ENCODE results near the gene TCHHL1. TPM values are rescaled to one million over a fixed set of nuclear protein-coding genes. Genes with fewer than 3 reads are reported as not detected.
A peak's percentile ranks its signal among the peaks of the same experiment; 100 is the strongest.

Gene TCHHL1
- total RNA-seq, 2 donors from 2014 or later: not detected

- ATAC-seq: peak; percentile 86
- intact Hi-C loops (cut with DNase I, micrococcal nuclease): no loop called here
- DNase-seq: peak; percentile 91 to 95
These were observed 41.0 kb downstream of the TCHHL1 start for GRCh38 chr1:152047730-152048415.

GRCh38 chr1:152047413-152047729 is 41.5 kb downstream of the TCHHL1 start:
- no peak for DNase-seq
- intact Hi-C loops (cut with DNase I, micrococcal nuclease): no loop called here
- ATAC-seq: no peak

GRCh38 chr1:152044386-152044785 is 44.5 kb downstream of the TCHHL1 start:
- no peak for ATAC-seq
- DNase-seq: no peak
- intact Hi-C loops (cut with DNase I, micrococcal nuclease): no loop called here

- intact Hi-C loops (cut with DNase I, micrococcal nuclease): no loop called here
- DNase-seq (no peak), ATAC-seq (no peak)
These were observed 45.0 kb downstream of the TCHHL1 start for GRCh38 chr1:152043870-152044269.

GRCh38 chr1:152042030-152042429 is 46.8 kb downstream of the TCHHL1 start:
- ATAC-seq (no peak), DNase-seq (no peak)
- intact Hi-C loops (cut with DNase I, micrococcal nuclease): no loop called here

DNA sequence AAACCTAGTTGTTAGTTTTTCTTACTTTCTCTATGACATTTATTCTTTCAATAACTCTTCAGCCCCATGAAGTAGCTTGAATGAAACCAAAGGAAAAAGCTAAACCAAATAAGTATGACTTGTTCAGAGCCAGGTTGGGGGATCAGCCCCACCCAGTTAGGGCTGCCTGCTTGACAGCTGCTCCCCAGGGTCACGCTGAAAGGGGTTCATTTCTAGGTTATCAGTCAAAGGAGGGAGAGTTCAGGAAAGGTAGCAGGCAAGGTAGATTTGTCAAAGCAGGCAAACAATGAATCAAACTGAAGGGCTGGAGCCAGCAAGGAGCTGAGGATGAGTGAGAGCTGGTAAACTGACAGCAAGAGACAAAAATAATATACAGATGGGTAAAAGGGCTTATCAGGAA is 49.0 kb downstream of the TCHHL1 start:
- intact Hi-C loops (cut with DNase I, micrococcal nuclease): no loop called here
- ATAC-seq: no peak
- DNase-seq: no peak

DNA sequence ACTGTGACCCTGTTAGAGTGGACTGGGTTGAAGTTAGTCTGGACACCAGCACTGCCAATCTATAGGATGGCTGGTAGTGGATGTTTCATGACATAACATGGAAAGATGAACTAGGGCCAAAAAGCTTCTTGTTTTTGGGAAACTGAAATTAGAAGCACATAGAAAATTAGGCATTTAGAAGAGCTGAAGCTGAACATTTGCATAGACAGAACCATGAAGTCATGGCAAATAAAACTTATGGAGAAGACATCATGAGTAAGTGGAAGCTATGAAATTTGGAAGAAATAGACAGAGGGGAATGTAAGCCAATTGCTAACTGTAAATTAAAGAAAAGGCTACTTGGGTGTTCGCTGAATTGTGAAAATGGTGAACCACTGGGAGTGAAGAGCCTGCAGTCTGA is 49.4 kb downstream of the TCHHL1 start:
- ATAC-seq (no peak), DNase-seq (no peak)
- intact Hi-C loops (cut with DNase I, micrococcal nuclease): no loop called here

DNA sequence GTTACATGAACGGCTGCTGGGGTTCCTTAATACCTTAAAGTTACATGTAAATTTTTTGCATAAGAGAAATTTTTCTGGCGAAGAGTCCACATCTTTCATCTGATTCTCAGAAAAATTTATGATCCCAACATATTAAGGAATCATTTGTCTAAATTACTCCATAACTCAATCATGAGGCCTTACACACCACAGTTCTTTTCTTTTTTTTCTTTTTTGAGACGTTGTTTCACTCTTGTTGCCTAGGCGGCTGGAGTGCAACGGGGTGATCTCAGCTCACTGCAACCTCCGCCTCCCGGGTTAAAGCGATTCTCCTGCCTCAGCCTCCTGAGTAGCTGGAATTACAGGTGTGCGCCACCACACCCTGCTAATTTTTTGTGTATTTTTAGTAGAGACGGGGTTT is 50.0 kb downstream of the TCHHL1 start:
- ATAC-seq (no peak), DNase-seq (no peak)
- intact Hi-C loops (cut with DNase I, micrococcal nuclease): no loop called here

DNA sequence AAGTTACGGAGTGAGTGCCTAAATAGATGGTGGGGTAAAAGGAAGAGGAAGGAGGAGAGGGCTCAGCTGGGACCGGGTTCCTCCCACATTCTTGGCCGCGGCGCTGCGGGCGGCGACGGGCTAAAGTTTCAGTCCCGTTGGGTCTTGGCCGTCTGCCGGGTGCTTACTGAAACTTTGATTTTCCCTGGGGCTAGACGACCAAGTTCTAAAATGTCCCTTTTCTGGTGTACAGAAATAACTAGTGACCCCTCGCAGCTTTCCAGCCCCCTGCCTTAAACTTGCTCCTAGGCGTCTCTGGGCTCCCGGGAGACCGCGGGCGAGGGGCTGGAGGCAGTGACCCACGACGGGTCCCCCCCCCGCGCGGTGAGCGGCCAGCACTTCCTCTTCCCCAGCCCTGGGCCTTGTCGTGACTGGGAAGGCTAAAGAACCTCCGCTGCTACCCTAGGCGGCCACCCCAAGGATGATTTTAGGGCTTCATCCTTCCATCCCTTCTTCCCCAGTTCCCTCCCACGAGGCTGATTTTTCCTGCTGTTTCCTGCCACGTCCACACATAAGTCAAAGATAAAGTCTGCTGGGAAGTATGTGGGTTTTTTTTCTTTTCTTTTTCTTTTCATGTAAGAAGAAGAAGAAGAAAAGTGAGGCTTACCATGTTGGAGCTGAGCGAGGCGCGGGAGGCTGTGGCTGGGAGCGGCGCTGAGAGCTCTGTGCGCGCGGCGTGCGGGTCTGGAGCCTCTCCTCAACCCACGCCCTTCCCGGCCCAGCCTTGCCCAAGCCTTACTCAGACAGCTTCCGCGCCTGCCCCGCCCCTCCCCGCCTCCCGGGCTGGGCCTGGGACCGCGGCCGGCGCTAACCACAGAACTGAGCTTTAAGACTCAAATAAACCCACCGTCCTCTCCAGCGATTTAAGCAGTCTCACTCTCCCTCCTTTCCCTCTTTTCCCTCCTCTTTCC is 52.3 kb downstream of the TCHHL1 start, which contains the start of gene S100A11:
Gene S100A11 (minus strand): TSS at position 738 of the 950 bp plus-strand sequence. CDS start 89 bp downstream, at position 649.
- intact Hi-C loops (cut with DNase I, micrococcal nuclease): no loop called here
- DNase-seq (peak; percentile 94 to 96), ATAC-seq (peak; percentile 82)

DNA sequence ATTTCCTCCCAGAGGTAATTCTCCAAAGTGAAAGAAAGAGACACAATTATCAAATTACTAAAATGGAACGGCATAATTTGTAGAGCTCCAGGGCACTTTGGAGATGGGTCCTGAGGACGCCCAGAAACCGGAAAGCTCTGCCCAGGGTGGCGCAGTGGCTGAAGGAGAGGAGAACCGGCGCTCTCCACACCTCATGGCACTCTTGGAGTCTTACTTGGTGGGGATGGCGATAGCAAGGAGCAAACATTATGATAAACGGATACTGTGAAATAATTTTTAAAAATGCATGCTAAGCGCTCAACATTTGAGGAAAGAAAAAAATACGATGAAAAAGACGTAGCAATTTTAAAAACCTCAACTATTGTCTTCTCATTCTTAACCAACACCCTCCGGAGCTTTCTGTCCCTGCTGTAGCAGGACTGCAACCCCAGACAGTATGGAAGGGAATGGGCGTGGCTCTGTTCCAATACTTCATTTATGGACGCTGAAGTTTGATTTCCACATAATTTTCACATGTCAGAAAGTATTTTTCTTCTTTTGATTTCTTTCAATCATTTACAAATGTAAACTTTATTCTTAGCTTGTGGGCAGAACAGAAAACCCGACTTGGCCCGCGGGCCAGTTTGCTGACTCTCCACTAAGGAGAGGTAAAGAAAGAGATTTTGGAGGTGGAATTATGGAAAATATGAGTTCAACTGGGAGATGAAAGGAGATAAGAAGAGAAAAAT is 53.2 kb downstream of the TCHHL1 start:
- intact Hi-C loops (cut with DNase I, micrococcal nuclease): no loop called here

GRCh38 chr1:152034654-152035538 is 54.0 kb downstream of the TCHHL1 start:
- intact Hi-C loops (cut with DNase I, micrococcal nuclease): no loop called here
- peak; percentile 51 for ATAC-seq
- peak; percentile 54 to 69 for DNase-seq

More for the DNA sequence above, 53.2 kb downstream of the TCHHL1 start:
- peak; percentile 41 for ATAC-seq
- DNase-seq: peak; percentile 39 to 42

DNA sequence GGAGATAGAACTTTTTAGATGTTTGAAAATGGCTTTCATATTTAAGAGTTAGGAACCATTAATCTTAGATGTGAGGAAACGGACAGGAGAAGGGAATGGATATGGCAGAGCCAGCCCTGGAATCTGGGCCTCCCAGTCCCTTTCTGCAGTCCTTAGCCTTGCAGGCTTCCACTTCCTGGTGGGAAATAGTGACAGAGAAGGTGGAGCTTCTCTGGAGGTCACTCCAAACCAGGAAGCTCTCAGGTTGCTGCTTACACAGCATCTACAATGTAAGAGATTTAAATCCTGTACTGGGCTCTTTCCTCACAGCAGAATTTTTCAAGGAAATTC is 54.6 kb downstream of the TCHHL1 start:
- ATAC-seq (peak; percentile 58), DNase-seq (peak; percentile 26 to 38)
- intact Hi-C loops (cut with DNase I, micrococcal nuclease): no loop called here

Other genes with a start within 250 kb of the TCHHL1 start
- gene C2CD4D, start 249.2 kb downstream of the TCHHL1 start, total RNA-seq: under 1 TPM; 0.81 to 0.92 TPM
- gene THEM5, start 235.4 kb downstream of the TCHHL1 start, total RNA-seq: not detected
- 10 to 100 TPM in 1 of 2 donors, 1 to 10 TPM in 1; 7.3 to 11.0 TPM for gene THEM4, start 179.6 kb downstream of the TCHHL1 start, total RNA-seq
- 1,000 to 10,000 TPM; 1,029 to 1,322 TPM for gene S100A10, start 95.2 kb downstream of the TCHHL1 start, total RNA-seq
- gene S100A11, start 52.1 kb downstream of the TCHHL1 start, total RNA-seq: 100 to 1,000 TPM; 115 to 178 TPM
- gene TCHH, start 26.4 kb upstream of the TCHHL1 start, total RNA-seq: under 1 TPM; 0.06 TPM
- gene RPTN, start 70.2 kb upstream of the TCHHL1 start, total RNA-seq: not detected
- not detected for gene HRNR, start 135.1 kb upstream of the TCHHL1 start, total RNA-seq
- gene FLG, start 236.2 kb upstream of the TCHHL1 start, total RNA-seq: not detected